SK-N-MC (cell line): ENCODE results near the gene DUS1L.

Source experiments
- EZH2 ChIP-seq: fragments of 200-600 bp; sonication (generic); IDR thresholded peaks from one replicate; pipeline ENCODE4 v1.6.1; 2017; ENCODE audit warnings: antibody characterized with exemption
- FOXP2 ChIP-seq: optimal IDR thresholded peaks from 2 replicates; pipeline ENCODE3; 2011; ENCODE audit warnings: mild to moderate bottlenecking, moderate library complexity; ENCODE audit not compliant: insufficient read depth; ENCODE audit errors: extremely low read length, control extremely low read depth
- POLR2AphosphoS5 ChIP-seq: IDR thresholded peaks from 2 replicates; pipeline ENCODE4 v1.6.1; 2012; ENCODE audit warnings: mild to moderate bottlenecking, low read depth, low read length, borderline replicate concordance

GRCh38 chr17:82018152-82018988, 47.2 kb downstream of the DUS1L start:
- no peak for TF ChIP-seq POLR2AphosphoS5
- TF ChIP-seq EZH2: no peak
- no peak for TF ChIP-seq FOXP2
